ENCODE data around the gene ABLIM2. TPM values are rescaled to one million over a fixed set of nuclear protein-coding genes. Genes with fewer than 3 reads are reported as not detected.

Gene ABLIM2
- total RNA-seq, 1 experiment from 2014 or later: 1.0 TPM

GRCh38 chr4:8007581-8007980 lies 151.0 kb downstream of the ABLIM2 start:
- Histone ChIP-seq H3K27me3 (ENCODE audit: insufficient read depth, low read length) (no peaks in the 10 kb centered on the region), H3K9ac (ENCODE audit: extremely low read depth, insufficient read length, low read length) (no peak overlapping the region), H3K4me1 (ENCODE audit: insufficient read depth, low read length) (no peaks in the 10 kb centered on the region), H3K4me2 (ENCODE audit: insufficient read depth, insufficient read length, low read length) (no peak overlapping the region), H3K14ac (ENCODE audit: insufficient read depth, low read length) (no peak overlapping the region), H3K23me2 (ENCODE audit: insufficient read length, low read depth, low read length, poor library complexity, severe bottlenecking) (no peaks in the 10 kb centered on the region), H3K56ac (ENCODE audit: insufficient read length, low read depth, low read length) (no peak overlapping the region), H2AK5ac (ENCODE audit: insufficient read length, low read length) (no peak overlapping the region), H4K91ac (ENCODE audit: insufficient read length, low read depth, low read length) (no peak overlapping the region), H3K4ac (ENCODE audit: low read depth, low read length) (no peak overlapping the region), H3K27ac (ENCODE audit: insufficient read length, low read depth, low read length) (no peak overlapping the region), H2AFZ (ENCODE audit: low read length) (no peak overlapping the region), H2BK12ac (ENCODE audit: insufficient read length, low read depth, low read length) (no peak overlapping the region), H3K79me2 (ENCODE audit: insufficient read depth, low read length) (no peaks in the 10 kb centered on the region), H4K8ac (replicated peaks; ENCODE audit: insufficient read length, low read depth, low read length) (no peak overlapping the region), H3K23ac (ENCODE audit: insufficient read length, low read depth, low read length) (no peak overlapping the region), H3K18ac (ENCODE audit: insufficient read length, low read depth, low read length) (no peak overlapping the region), H2BK5ac (ENCODE audit: insufficient read length, low read length) (no peak overlapping the region), H2BK20ac (ENCODE audit: low read depth, low read length, poor library complexity, severe bottlenecking) (no peak overlapping the region), H3K9me3 (ENCODE audit: control insufficient read depth, low read depth, low read length) (no peaks in the 10 kb centered on the region), H2BK120ac (ENCODE audit: low read depth, low read length, poor library complexity, severe bottlenecking) (no peak overlapping the region), H2BK15ac (ENCODE audit: low read depth, low read length) (no peak overlapping the region), H4K20me1 (ENCODE audit: control insufficient read depth, insufficient read depth, insufficient read length) (no peaks in the 10 kb centered on the region), H3T11ph (ENCODE audit: low read length) (no peak overlapping the region), H3K79me1 (ENCODE audit: insufficient read depth, low read depth, low read length, poor library complexity, severe bottlenecking) (no peaks in the 10 kb centered on the region), H4K5ac (ENCODE audit: insufficient read length, low read depth, low read length) (no peak overlapping the region)
- Mint-ChIP-seq H3K27me3 (ENCODE audit: low read depth) (peaks cover 2% of the 10 kb centered on the region), H3K4me3 (no peak overlapping the region), H3K36me3 (ENCODE audit: insufficient read depth in 1 of 3, low read depth in 3 of 3) (no peaks in the 10 kb centered on the region), H3K27ac (no peak overlapping the region; a peak in 1 of 7 replicates), H3K4me1 (peaks cover 10 to 18% of the 10 kb centered on the region in 2 experiments), H3K9me3 (no peaks in the 10 kb centered on the region; a peak in 1 of 5 replicates)
- no CpG with 5 or more reads among the region's 11 CpGs for WGBS (ENCODE audit: extremely low coverage, insufficient read length, low lambda C conversion rate)
- no peak for DNase-seq
- TF ChIP-seq CTCF (conservative IDR thresholded peaks at IDR 0.05): no peak
